ENCODE data around the gene ZNF225.
"Not testable (repeated sequence)": the region's sequence is repeated elsewhere in the genome, so short reads cannot be mapped to it uniquely, and the experiment has no call there.

ZNF225 gene

GRCh38 chr19:44164327-44164672, 51.1 kb downstream of the ZNF225 start:
- DNase-seq = no peak

DNA sequence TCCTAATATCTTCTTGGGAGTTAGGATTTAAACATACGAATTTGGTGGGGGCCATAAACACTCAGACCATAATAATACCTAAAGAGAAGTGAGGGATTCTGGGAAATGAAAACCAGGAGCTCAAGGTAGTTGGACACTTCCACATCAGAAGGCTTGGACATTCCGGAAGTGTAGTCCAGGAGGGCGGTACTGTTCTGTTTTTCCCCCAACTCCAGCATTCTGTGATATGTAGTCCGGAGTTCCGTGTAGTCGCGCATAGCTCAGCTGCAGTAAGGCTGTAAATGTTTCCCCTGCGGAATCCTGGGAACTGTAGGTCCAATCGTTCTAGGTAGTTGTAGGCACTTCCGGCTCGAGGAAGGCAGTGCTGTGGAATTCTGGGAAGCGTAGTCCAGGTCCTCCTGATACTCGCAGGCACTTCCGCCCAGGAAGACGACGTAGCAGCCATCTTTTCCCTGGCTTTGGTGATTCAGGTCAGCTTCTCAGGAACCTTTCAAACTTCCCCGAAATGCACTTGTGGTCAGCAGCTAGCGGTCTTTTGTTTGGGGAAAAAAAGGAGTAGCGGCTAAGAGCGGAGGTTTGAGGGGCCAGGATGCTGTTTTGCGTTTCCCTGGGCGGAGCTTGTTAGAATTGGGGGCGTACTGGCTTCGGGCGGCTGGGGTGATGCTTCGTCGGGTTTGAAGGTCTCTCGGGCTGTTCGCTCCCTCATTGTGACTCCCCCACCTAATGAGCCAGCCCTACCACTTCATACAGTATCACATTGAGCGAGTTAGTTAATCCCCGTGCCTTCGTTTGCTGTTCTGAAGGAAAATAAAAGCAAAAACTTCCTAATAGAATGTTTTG, 51.7 kb downstream of the ZNF225 start, which contains the start of gene ZNF226:
ZNF226 (plus strand) TSS at position 428 of the 840 bp plus-strand sequence. CDS start 4,981 bp downstream, outside the sequence.
- DNase-seq = peak; percentile 96

- not testable (repeated sequence) for DNase-seq
Measured at GRCh38 chr19:44170660-44171059, 57.5 kb downstream of the ZNF225 start.

DNA sequence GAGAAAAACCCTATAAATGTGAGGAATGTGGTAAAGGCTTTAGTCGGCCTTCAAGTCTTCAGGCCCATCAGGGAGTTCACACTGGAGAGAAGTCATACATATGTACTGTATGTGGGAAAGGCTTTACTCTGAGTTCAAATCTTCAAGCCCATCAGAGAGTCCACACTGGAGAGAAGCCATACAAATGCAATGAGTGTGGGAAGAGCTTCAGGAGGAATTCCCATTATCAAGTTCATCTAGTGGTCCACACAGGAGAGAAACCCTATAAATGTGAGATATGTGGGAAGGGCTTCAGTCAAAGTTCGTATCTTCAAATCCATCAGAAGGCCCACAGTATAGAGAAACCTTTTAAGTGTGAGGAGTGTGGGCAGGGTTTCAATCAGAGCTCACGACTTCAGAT, 63.4 kb downstream of the ZNF225 start:
- DNase-seq = no peak

DNA sequence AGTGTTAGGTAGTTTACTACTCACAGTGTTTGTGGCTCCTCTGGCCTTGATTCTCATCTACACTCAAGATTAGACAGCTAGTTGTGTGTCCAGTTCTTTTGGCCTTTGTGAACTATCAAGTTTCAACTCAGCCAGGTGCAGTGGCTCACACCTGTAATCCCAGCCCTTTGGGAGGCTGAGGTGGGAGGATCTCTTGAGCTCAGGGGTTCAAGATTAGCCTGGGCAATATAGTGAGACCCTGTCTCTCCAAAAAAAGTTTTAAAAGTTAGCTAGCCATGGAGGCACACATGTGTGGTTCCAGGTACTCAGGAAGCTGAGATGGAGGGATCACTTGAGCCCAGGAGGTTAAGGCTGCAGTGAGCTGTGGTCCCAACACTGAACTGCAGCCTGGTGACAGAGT, 67.8 kb downstream of the ZNF225 start:
- DNase-seq = no peak

GRCh38 chr19:44182145-44182544, 68.9 kb downstream of the ZNF225 start:
- DNase-seq = no peak

All from femur (tissue), 1 donor.